DND-41 (cell line): ENCODE measurements around the gene SEC24A.
"Not testable (repeated sequence)": the region's sequence is repeated elsewhere in the genome, so short reads cannot be mapped to it uniquely, and the experiment has no call there.

Source experiments
- ATAC-seq: fragments of 200-7000 bp; cut with Tn5 transposase; 3 replicates; pipeline ENCODE4 v1.9.1; 2021; ENCODE audit warnings: low read depth; ENCODE audit not compliant: insufficient read depth
- DNase-seq: peaks from one replicate; pipeline ENCODE4 v3.0.0-alpha.2; 2020
- H2AFZ ChIP-seq: 2 replicates; pipeline ENCODE4 v1.6.0; 2012; ENCODE audit warnings: low read depth, low read length
- H3K27ac ChIP-seq: 2 replicates; pipeline ENCODE4 v1.5.1; 2012; ENCODE audit warnings: low read length, inconsistent platforms
- H3K27me3 ChIP-seq: fragments of 200-600 bp; sonication (generic); 2 replicates; pipeline ENCODE4 v1.6.0; 2012; ENCODE audit warnings: low read length, mild to moderate bottlenecking, inconsistent platforms; ENCODE audit not compliant: insufficient read depth, poor library complexity
- H3K36me3 ChIP-seq: 2 replicates; pipeline ENCODE4 v1.5.1; 2012; ENCODE audit warnings: low read length, inconsistent platforms; ENCODE audit not compliant: insufficient read depth
- H3K4me1 ChIP-seq: 2 replicates; pipeline ENCODE4 v1.5.1; 2012; ENCODE audit warnings: mild to moderate bottlenecking, low read length; ENCODE audit not compliant: insufficient read depth
- H3K4me2 ChIP-seq: 2 replicates; pipeline ENCODE4 v1.6.0; 2012; ENCODE audit warnings: mild to moderate bottlenecking, moderate library complexity, low read length, inconsistent platforms; ENCODE audit not compliant: insufficient read depth
- H3K4me3 ChIP-seq, 2 experiments: fragments of 200-600 bp in 1 of 2; shearing (Covaris generic) in 1 of 2; 2 replicates each; pipeline ENCODE4 v1.5.1; 2012 to 2016; ENCODE audit warnings: inconsistent platforms in 2 of 2, low read length in 2 of 2, mild to moderate bottlenecking in 2 of 2, low read depth in 1 of 2, moderate library complexity in 1 of 2
- H3K79me2 ChIP-seq: 2 replicates; pipeline ENCODE4 v1.6.0; 2012; ENCODE audit warnings: low read length, inconsistent platforms; ENCODE audit not compliant: insufficient read depth
- H3K9ac ChIP-seq: 2 replicates; pipeline ENCODE4 v1.6.0; 2012; ENCODE audit warnings: low read depth, mild to moderate bottlenecking, inconsistent platforms, low read length, moderate library complexity
- H3K9me3 ChIP-seq: 2 replicates; pipeline ENCODE4 v1.5.1; 2012; ENCODE audit warnings: low read length, moderate library complexity, mild to moderate bottlenecking, inconsistent platforms; ENCODE audit not compliant: insufficient read depth, severe bottlenecking
- H4K20me1 ChIP-seq: 2 replicates; pipeline ENCODE4 v1.6.0; 2012; ENCODE audit warnings: low read length; ENCODE audit not compliant: insufficient read depth
- EZH2 ChIP-seq: IDR thresholded peaks from 3 replicates; pipeline ENCODE4 v1.6.1; 2012; ENCODE audit warnings: borderline replicate concordance, low read depth, mild to moderate bottlenecking, moderate library complexity, low read length, inconsistent platforms; ENCODE audit not compliant: severe bottlenecking
- TF ChIP-seq, protein P1 (sequence below): IDR thresholded peaks from 2 replicates; pipeline ENCODE4 v1.5.1; 2012; ENCODE audit warnings: borderline replicate concordance, low read length, moderate library complexity, mild to moderate bottlenecking; ENCODE audit not compliant: poor library complexity, severe bottlenecking; ENCODE audit errors: extremely low read depth

Gene SEC24A

GRCh38 chr5:134659922-134660321 lies 11.3 kb downstream of the SEC24A start:
- no peak overlapping the region for H2AFZ ChIP-seq
- ATAC-seq (no peak), DNase-seq (no peak)
- H3K27ac ChIP-seq = no peak overlapping the region
- H4K20me1 ChIP-seq = 0 out of 2 replicates have a peak, but pooled peaks cover 3% of the 10 kb centered on the region
- no peak overlapping the region for H3K4me3 ChIP-seq
- TF ChIP-seq EZH2 = no peak
- TF ChIP-seq, protein P1, sequence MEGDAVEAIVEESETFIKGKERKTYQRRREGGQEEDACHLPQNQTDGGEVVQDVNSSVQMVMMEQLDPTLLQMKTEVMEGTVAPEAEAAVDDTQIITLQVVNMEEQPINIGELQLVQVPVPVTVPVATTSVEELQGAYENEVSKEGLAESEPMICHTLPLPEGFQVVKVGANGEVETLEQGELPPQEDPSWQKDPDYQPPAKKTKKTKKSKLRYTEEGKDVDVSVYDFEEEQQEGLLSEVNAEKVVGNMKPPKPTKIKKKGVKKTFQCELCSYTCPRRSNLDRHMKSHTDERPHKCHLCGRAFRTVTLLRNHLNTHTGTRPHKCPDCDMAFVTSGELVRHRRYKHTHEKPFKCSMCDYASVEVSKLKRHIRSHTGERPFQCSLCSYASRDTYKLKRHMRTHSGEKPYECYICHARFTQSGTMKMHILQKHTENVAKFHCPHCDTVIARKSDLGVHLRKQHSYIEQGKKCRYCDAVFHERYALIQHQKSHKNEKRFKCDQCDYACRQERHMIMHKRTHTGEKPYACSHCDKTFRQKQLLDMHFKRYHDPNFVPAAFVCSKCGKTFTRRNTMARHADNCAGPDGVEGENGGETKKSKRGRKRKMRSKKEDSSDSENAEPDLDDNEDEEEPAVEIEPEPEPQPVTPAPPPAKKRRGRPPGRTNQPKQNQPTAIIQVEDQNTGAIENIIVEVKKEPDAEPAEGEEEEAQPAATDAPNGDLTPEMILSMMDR = no peak
- H3K9me3 ChIP-seq = no peaks in the 10 kb centered on the region
- H3K4me2 ChIP-seq = no peak overlapping the region
- H3K4me1 ChIP-seq = no peaks in the 10 kb centered on the region
- H3K9ac ChIP-seq = no peak overlapping the region
- H3K79me2 ChIP-seq = peaks cover 91% of the 10 kb centered on the region
- no peaks in the 10 kb centered on the region for H3K27me3 ChIP-seq
- H3K36me3 ChIP-seq = peaks cover 28% of the 10 kb centered on the region

DNA sequence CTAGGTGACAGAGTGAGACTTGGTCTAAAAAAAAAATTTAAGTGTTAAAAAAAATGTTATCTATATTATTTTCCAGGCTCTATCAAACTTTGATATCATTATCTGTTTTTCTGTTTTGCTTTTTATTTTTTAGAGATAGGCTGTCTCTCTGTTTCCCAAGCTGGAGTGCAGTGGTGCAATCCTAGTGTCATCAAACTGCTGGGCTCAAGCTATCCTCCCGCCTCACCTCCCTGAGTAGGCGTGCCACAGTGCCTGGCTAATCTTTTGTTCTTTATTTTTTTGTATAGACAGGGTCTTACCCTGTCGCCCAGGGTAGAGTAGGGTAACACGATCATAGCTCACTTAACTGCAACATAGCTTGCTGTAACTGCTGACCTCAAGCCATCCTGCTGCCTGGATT lies 14.4 kb downstream of the SEC24A start:
- no peak for ATAC-seq
- H3K9me3 ChIP-seq = no peaks in the 10 kb centered on the region
- TF ChIP-seq, protein P1 = no peak
- TF ChIP-seq EZH2 = no peak
- H3K4me1 ChIP-seq = no peaks in the 10 kb centered on the region
- 0 out of 2 replicates have a peak, but pooled peaks cover 3% of the 10 kb centered on the region for H4K20me1 ChIP-seq
- H3K27ac ChIP-seq = no peak overlapping the region
- no peaks in the 10 kb centered on the region for H3K27me3 ChIP-seq
- H3K36me3 ChIP-seq = peaks cover 41% of the 10 kb centered on the region
- DNase-seq = no peak
- no peak overlapping the region for H3K4me3 ChIP-seq
- peaks cover 81% of the 10 kb centered on the region for H3K79me2 ChIP-seq
- no peak overlapping the region for H2AFZ ChIP-seq
- H3K9ac ChIP-seq = no peak overlapping the region
- no peak overlapping the region for H3K4me2 ChIP-seq

DNA sequence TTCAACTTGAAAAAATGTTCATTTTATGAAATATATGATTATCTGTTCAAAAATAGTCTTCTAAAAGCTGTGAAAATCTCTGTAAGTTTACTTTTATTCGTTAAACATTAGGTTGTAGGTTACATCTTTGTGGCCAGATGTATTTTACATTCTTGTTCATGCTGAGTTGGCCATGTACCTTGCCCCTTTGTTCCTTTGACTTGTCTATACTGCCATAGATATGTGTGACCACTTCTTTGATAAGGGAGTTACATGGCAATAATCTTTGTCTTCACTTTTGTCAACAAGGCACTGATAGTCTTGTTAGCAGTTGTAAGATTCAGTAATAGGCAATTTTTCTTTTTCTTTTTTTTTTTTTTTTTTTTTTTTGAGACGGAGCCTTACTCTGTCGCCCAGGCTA lies 15.9 kb downstream of the SEC24A start:
- Histone ChIP-seq H3K79me2 (peaks cover 67% of the 10 kb centered on the region), H3K9ac (no peak overlapping the region), H2AFZ (no peak overlapping the region), H3K27me3 (no peaks in the 10 kb centered on the region), H3K4me2 (no peak overlapping the region), H3K36me3 (peaks cover 44% of the 10 kb centered on the region), H4K20me1 (0 out of 2 replicates have a peak, but pooled peaks cover 3% of the 10 kb centered on the region), H3K27ac (no peak overlapping the region), H3K9me3 (no peaks in the 10 kb centered on the region), H3K4me1 (no peaks in the 10 kb centered on the region), H3K4me3 (no peak overlapping the region)
- no peak for TF ChIP-seq EZH2
- TF ChIP-seq, protein P1 = no peak
- DNase-seq (no peak), ATAC-seq (no peak)

DNA sequence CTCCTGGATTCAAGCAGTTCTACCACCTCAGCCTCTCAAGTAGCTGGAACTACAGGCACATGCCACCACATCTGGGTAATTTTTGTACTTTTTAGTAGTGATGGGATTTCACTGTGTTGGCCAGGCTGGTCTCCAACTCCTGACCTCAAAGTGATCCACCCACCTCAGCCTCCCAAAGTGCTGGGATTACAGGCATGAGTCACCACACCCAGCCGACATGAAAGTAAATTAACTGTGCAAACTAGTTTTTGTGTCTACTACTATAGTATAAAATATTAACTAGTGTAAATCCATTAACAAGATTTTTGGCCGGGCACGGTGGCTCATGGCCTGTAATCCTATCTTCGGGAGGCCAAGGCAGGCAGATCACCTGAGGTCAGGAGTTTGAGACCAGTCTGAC lies 25.0 kb downstream of the SEC24A start:
- H3K27ac ChIP-seq, H3K9me3 ChIP-seq, H3K4me2 ChIP-seq, H3K4me1 ChIP-seq, H2AFZ ChIP-seq, H4K20me1 ChIP-seq, ATAC-seq, H3K4me3 ChIP-seq, H3K9ac ChIP-seq, H3K27me3 ChIP-seq, DNase-seq, H3K79me2 ChIP-seq: not testable (repeated sequence)
- H3K36me3 ChIP-seq = peaks cover 65% of the 10 kb centered on the region

- H4K20me1 ChIP-seq, H3K9ac ChIP-seq, H3K4me1 ChIP-seq, H3K27me3 ChIP-seq, ATAC-seq, H3K79me2 ChIP-seq, H3K4me2 ChIP-seq, H3K9me3 ChIP-seq, DNase-seq, H3K4me3 ChIP-seq, H3K27ac ChIP-seq, H2AFZ ChIP-seq: not testable (repeated sequence)
- H3K36me3 ChIP-seq = peaks cover 79% of the 10 kb centered on the region
Observed at GRCh38 chr5:134677357-134677756, 28.8 kb downstream of the SEC24A start.

DNA sequence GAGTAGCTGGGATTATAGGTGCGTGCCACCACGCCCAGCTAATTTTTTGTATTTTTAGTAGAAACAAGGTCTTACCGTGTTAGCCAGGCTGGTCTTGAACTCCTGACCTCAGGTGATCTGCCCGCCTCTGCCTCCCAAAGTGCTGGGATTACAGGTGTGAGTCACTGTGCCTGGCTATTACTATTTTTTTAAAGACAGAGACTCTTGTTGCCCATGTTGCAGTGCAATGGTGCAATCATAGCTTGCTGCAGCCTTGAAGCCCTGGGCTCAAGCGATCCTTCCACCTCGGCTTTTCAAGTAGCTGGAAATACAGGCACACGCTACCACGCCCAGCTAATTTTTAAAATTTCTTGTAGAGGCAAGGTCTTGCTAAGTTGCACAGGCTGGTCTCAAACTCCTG lies 41.6 kb downstream of the SEC24A start:
- ATAC-seq, H3K27me3 ChIP-seq, H3K79me2 ChIP-seq, DNase-seq, H3K9me3 ChIP-seq, H3K9ac ChIP-seq, H3K4me1 ChIP-seq, H3K4me3 ChIP-seq, H3K4me2 ChIP-seq, H2AFZ ChIP-seq, H4K20me1 ChIP-seq, H3K27ac ChIP-seq: not testable (repeated sequence)
- peaks cover 78% of the 10 kb centered on the region for H3K36me3 ChIP-seq
